ENCODE results near the gene GRAMD2B.

The GRAMD2B gene

GRCh38 chr5:126514131-126514557, 90.9 kb downstream of the GRAMD2B start:
- no peaks in the 10 kb centered on the region for H3F3A ChIP-seq (ENCODE audit: insufficient read depth, low read length)
- H4K20me1 ChIP-seq (ENCODE audit: insufficient read depth, low read length), result no peaks in the 10 kb centered on the region
- no peak overlapping the region for H3K4me2 ChIP-seq (ENCODE audit: low read depth, low read length)
- H3K27ac ChIP-seq (ENCODE audit: low read length), result no peak overlapping the region
- H3K36me3 ChIP-seq (replicated peaks; ENCODE audit: insufficient read depth, low read length), result no peaks in the 10 kb centered on the region
- H3K27me3 ChIP-seq (replicated peaks; ENCODE audit: insufficient read depth, low read length), result no peaks in the 10 kb centered on the region
- H3K79me2 ChIP-seq (ENCODE audit: low read length), result no peaks in the 10 kb centered on the region
- H3K9me2 ChIP-seq (replicated peaks; ENCODE audit: insufficient read depth, low read length), result no peaks in the 10 kb centered on the region
- H3K9ac ChIP-seq (ENCODE audit: low read length), result no peak overlapping the region
- no peak overlapping the region for H3K4me3 ChIP-seq (ENCODE audit: low read length)
- H3K9me3 ChIP-seq (replicated peaks; ENCODE audit: insufficient read depth, low read length), result no peaks in the 10 kb centered on the region
- no peak for DNase-seq
- TF ChIP-seq EZH2 (optimal IDR thresholded peaks at IDR 0.05; ENCODE audit: low read depth, low read length), result no peak
- no peak for TF ChIP-seq EZH2phosphoT487 (IDR thresholded peaks at IDR 0.05; ENCODE audit: low read length)
- no peak for TF ChIP-seq CTCF (IDR thresholded peaks at IDR 0.05; ENCODE audit: low read length)
- H2AFZ ChIP-seq (ENCODE audit: low read length), result no peak overlapping the region
- H3K4me1 ChIP-seq (ENCODE audit: low read length), result peaks cover 2% of the 10 kb centered on the region; the same call in 1 of the 2 replicates

- no peak overlapping the region for H2AFZ ChIP-seq (ENCODE audit: low read length)
- H3K9me2 ChIP-seq (replicated peaks; ENCODE audit: insufficient read depth, low read length), result no peaks in the 10 kb centered on the region
- no peaks in the 10 kb centered on the region for H3K27me3 ChIP-seq (replicated peaks; ENCODE audit: insufficient read depth, low read length)
- no peak for DNase-seq
- TF ChIP-seq EZH2 (optimal IDR thresholded peaks at IDR 0.05; ENCODE audit: low read depth, low read length) (no peak), CTCF (IDR thresholded peaks at IDR 0.05; ENCODE audit: low read length) (no peak), EZH2phosphoT487 (IDR thresholded peaks at IDR 0.05; ENCODE audit: low read length) (no peak)
- no peaks in the 10 kb centered on the region for H3K9me3 ChIP-seq (replicated peaks; ENCODE audit: insufficient read depth, low read length)
- H3K4me1 ChIP-seq (ENCODE audit: low read length), result no peaks in the 10 kb centered on the region
- H3K27ac ChIP-seq (ENCODE audit: low read length), result no peak overlapping the region
- no peak overlapping the region for H3K4me2 ChIP-seq (ENCODE audit: low read depth, low read length)
- no peaks in the 10 kb centered on the region for H4K20me1 ChIP-seq (ENCODE audit: insufficient read depth, low read length)
- no peaks in the 10 kb centered on the region for H3K79me2 ChIP-seq (ENCODE audit: low read length)
- H3K9ac ChIP-seq (ENCODE audit: low read length), result no peak overlapping the region
- no peaks in the 10 kb centered on the region for H3F3A ChIP-seq (ENCODE audit: insufficient read depth, low read length)
- no peaks in the 10 kb centered on the region for H3K36me3 ChIP-seq (replicated peaks; ENCODE audit: insufficient read depth, low read length)
- no peak overlapping the region for H3K4me3 ChIP-seq (ENCODE audit: low read length)
Measured at GRCh38 chr5:126514558-126515141, 91.4 kb downstream of the GRAMD2B start.

- Histone ChIP-seq H3K79me2 (ENCODE audit: low read length) (no peaks in the 10 kb centered on the region), H3K9ac (ENCODE audit: low read length) (no peak overlapping the region), H2AFZ (ENCODE audit: low read length) (no peak overlapping the region), H3K4me1 (ENCODE audit: low read length) (no peaks in the 10 kb centered on the region), H3K27me3 (replicated peaks; ENCODE audit: insufficient read depth, low read length) (no peaks in the 10 kb centered on the region), H3F3A (ENCODE audit: insufficient read depth, low read length) (no peaks in the 10 kb centered on the region), H3K36me3 (replicated peaks; ENCODE audit: insufficient read depth, low read length) (no peaks in the 10 kb centered on the region), H3K4me3 (ENCODE audit: low read length) (no peak overlapping the region), H3K4me2 (ENCODE audit: low read depth, low read length) (no peak overlapping the region), H4K20me1 (ENCODE audit: insufficient read depth, low read length) (no peaks in the 10 kb centered on the region), H3K9me3 (replicated peaks; ENCODE audit: insufficient read depth, low read length) (no peaks in the 10 kb centered on the region), H3K9me2 (replicated peaks; ENCODE audit: insufficient read depth, low read length) (no peaks in the 10 kb centered on the region), H3K27ac (ENCODE audit: low read length) (no peak overlapping the region)
- no peak for TF ChIP-seq CTCF (IDR thresholded peaks at IDR 0.05; ENCODE audit: low read length)
- TF ChIP-seq EZH2 (optimal IDR thresholded peaks at IDR 0.05; ENCODE audit: low read depth, low read length), result no peak
- no peak for TF ChIP-seq EZH2phosphoT487 (IDR thresholded peaks at IDR 0.05; ENCODE audit: low read length)
- DNase-seq, result no peak
Measured at GRCh38 chr5:126515337-126515736, 92.1 kb downstream of the GRAMD2B start.
